Right ventricle myocardium inferior (tissue), 1 donor: ENCODE measurements around the gene PPIL4. TPM values are rescaled to one million over a fixed set of nuclear protein-coding genes. Genes with fewer than 3 reads are reported as not detected.

Experiments used
- ATAC-seq: fragments of 200-7000 bp; cut with Tn5 transposase; one replicate; pipeline ENCODE4 v1.9.1; 2020; ENCODE audit warnings: mild to moderate bottlenecking, moderate library complexity
- DNase-seq: peaks from one replicate; pipeline ENCODE4 v3.0.0; 2021; ENCODE audit errors: missing footprints
- intact Hi-C: fragments of 100-400 bp; cut with DNase I; formaldehyde crosslinking; loops from one replicate; pipeline ENCODE4 v1.11.0; 2022
- total RNA-seq: library from RNA; stranded (reverse); fragmentation: NEBNext Ultra II Directional; extraction: Animal tissue kit (Norgen Biotek cat#: 25700); gene quantifications from one replicate; pipeline ENCODE4 v1.2.1, GENCODE V29; 2021
- donor health status: DM: no; HTN: yes; CAD: no; lungs with severe emphysema.

PPIL4 gene
- total RNA-seq, 1 donor from 2014 or later = 15.3 TPM

DNA sequence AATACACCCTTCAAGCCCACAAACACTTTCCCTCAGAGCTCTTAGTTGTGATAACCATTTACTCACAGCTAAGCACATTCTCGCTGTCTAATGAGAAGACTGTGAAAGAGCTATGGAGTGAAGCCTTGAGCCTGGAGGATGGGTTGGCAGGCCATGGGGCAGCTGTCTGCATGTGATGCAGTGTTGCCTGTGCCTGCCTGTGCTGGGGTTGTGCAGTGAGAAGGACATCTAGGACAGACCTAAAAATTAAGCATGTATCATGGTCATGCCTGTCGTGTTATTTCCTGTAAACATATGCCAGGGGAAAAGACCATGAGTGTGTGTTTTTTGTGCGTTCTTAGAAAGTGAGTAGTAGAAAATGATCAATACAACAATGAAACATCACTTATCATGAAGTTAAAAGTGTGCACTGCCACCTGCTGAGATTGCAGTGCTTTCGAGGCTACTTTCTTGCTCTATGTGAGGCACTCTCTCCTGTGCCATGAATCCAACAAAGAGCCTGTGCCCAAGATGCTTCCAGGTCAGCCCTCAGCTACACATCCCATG, 53.0 kb downstream of the PPIL4 start:
- intact Hi-C loops = no loop called here
- no peak for ATAC-seq
- no peak for DNase-seq

DNA sequence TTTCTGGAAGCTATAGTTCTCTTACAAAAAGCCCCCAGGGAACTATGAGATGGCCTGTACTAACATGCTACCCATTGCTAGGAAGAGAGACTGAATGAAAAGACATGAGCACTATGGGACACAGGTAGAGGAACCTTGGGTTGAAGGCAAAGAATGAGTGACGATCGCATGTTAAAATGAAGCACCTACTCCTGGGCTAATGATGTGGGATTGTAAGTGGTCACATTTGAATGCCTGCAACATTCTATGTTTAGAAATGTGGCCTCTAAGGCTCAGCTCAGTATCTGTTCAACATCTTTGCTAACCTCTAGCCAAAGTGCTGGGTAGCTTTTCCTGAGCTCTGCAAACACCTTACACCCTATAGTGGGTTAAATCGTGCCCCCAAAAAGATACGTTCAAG, 55.9 kb downstream of the PPIL4 start:
- intact Hi-C loops = no loop called here
- DNase-seq (no peak), ATAC-seq (no peak)

DNA sequence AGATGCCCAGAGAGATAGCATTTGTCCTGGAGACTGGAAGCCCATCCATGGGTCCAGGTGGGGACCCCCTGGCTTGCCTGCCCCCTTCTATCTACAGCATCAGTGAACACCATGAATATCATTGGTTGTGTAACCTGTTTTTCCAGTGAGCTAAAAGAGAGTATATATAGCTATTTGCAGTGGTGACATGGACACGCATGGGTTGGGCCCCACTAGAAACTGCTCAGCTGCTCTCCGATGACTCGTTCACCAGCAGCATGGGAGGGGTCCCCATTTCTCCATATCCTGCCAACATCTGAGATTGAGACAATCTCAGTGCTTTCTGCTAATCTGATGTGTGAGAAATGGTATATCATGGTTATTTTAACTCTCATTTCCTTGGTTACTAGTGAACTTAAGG, 57.0 kb downstream of the PPIL4 start:
- DNase-seq (no peak), ATAC-seq (no peak)
- intact Hi-C loops = no loop called here

DNA sequence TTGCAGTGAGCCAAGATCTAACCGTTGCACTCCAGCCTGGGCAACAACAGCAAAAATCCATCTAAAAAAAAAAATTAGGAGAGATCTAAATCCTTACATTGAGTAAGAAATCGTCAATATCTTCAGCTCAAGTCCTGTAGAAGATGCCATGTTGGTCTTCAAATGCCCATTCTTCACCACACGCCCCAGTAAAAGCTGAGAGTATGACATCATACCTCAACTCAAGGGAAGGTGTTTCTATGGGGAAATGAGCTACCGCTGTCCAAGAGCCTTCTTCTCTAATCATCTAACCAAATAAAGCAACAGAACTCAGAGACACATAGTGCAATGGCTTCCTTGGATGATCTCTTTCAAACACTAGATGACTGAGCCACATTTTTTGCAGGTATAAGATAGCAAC, 58.5 kb downstream of the PPIL4 start:
- ATAC-seq (no peak), DNase-seq (no peak)
- intact Hi-C loops = no loop called here

DNA sequence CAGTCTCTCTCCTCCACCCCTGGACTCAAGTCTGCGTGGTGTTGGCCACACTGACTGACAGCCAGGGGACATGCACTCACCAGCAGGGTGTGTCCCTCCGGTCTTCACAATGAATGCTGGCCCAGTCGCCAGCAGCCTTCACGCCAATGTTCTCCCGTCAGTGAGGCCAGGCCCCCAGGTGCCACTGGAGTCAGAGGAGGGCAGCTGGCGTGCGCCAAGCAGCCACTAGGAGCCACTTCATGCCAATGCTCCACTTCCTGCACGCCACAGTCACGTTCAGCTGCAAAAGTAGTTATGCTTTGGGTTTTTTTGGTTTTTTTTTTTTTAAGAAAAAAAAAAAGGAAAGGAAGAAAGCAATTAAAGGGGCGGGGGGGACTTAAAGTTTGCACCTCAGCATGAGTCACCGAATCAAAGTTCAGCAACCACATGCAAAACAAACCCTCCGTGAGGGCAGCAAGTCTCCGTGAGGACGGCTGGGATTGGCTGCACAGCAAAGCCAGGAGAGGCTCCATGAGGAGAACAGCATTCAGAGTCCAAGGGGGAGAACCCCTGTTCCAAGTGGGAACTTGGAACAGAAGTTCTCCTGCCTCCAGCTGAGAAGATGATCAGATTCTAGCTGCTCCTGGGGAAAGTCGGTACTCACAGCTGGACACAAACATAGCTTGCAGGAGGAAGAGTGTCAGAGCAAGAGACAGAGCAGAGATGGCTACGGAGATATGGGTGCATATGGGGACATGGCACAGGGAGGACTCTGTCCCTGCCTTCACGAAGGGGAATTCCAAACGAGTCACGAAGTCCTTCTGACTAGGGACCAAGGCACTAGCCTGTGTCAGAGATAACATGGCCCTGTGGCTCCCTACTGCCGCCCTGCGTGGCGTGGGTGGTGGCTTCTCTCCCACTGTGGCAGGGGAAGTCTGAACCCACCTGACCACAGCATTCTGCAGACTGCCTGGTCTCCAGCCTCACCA, 60.8 kb downstream of the PPIL4 start, which contains the start of gene ZC3H12D:
Gene ZC3H12D, minus strand, starts transcription at position 282 of the 968 bp plus-strand sequence. CDS start 10,471 bp downstream, outside the sequence.
- ATAC-seq = peak; percentile 77
- intact Hi-C loops = no loop called here
- DNase-seq = peak; percentile 84

DNA sequence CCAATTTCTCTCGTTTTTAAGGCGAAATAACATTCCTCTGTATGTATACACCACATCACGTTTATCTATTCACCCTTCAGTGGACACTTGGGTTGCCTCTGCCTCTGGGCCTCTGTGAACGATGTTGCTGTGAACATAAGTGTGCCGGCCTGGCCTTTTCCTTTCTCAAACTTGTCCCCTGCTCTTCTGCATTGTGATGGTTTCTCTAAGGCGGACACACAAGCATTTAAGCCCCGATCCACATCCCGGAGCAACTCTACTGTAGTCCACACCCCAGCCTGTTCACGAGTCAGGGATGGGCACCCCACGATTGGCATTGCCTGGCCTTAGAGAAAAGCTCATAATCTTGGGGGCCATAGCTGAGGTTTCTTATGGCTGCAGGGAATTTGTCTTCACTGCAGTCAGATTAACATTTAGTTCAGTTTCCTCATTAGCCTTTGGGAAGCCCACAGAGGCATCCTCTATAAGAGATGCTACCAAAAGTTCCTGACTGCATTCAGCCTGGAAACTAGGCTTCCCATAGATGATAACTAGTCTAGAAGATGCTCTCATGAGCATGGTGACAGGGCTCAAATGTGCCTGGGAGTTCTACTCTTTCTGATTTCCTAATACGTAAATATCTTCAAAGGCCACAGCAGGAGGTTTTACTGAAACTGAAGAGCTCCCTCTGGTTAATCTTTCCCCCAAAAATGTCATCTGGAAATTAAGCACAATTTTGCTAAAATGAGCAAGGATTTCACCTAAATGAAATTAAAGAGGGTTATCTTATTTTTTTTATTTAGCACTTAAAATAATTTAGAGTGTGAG, 61.8 kb downstream of the PPIL4 start:
- DNase-seq = no peak
- no peak for ATAC-seq
- intact Hi-C loops = no loop called here

DNA sequence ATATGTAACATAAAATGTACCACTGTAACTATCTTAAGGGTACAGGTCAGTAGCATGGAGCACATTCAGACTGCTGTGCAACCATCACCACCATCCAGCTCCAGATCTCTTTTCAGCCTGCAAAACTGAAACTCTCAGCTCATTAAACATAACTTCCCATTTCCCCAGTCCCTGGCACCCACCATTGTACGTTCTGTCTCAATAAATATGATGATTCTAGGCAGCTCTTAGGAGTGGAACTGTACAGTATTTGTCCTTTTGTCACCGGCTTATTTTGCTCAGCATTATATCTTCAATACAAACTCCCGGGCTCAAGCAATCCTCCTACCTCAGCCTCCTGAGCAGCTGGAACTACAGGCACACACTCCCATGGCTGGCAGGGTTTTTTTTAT, 62.5 kb downstream of the PPIL4 start:
- ATAC-seq = no peak
- intact Hi-C loops = no loop called here
- DNase-seq = no peak

DNA sequence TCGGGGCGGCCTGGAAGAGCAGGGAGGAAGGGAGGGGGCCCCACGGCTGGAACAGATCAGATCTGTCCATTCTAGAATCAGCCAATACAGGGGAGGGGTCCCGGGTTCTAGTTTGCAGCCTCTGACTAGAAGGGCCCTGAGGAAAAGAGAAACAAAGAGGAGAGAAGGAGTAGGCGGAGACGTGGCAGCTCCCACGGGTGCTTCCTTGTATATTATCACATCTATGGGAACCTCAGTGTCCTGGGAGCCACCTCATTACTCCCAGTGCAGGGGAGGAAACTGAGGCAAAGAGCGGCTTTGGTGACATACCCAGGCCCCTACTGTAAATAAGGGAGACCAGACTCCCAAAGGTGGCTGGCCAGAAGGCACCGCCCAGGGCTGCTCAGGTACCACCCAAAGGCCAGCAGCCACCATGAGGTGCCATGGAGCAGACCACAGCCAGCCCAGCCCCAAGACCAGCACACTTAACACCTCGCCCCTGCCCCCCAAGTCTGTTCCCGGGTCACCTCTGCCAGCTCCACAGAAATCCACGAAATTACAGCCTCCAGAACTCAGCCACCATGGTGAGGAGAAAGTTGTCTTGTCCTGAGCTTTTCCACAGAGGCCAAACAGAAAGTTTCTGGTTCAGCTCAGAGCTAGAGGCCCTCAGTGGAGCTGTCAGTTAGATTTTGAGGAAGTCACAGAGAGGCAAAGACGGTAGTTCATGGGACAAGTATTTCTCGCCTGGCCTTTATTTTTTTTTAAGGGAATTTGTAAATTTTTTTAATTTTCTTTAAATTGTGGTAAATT, 63.1 kb downstream of the PPIL4 start:
- ATAC-seq = peak; percentile 20
- no peak for DNase-seq
- intact Hi-C loops = no loop called here

DNA sequence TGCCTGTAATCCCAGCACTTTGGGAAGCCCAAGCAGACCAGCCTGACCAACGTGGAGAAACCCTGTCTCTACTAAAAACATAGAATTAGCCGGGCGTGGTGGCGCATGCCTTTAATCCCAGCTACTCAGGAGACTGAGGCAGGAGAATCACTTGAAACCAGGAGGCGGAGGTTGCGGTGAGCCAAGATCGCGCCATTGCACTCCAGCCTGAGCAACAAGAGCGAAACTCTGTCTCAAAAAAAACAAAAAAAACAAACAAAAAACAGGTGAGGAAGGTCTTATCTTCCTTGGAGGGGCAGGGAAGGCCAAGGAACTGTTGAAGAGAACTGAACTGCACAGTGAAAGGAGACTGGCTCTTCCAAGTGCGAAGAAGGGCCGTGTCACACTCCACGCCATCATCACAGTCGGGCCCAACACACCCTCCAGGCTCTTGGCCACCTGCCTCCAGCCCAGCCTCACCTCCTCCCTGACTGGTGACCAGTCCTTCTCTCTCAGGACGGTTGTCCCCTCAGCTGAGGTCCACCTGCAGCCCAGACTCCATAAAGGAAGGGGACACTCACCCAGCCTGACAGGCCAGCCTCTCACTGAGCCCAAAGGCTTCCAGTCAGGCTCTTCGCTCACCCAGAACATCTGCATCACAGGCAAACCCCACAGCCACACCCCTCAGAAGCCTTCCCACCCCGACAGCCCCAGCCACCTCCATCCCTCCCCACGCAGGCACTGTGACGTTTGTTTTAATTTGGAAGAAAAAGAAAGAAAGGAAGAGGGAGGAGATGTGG, 65.2 kb downstream of the PPIL4 start:
- ATAC-seq = no peak
- no peak for DNase-seq
- intact Hi-C loops = no loop called here

DNA sequence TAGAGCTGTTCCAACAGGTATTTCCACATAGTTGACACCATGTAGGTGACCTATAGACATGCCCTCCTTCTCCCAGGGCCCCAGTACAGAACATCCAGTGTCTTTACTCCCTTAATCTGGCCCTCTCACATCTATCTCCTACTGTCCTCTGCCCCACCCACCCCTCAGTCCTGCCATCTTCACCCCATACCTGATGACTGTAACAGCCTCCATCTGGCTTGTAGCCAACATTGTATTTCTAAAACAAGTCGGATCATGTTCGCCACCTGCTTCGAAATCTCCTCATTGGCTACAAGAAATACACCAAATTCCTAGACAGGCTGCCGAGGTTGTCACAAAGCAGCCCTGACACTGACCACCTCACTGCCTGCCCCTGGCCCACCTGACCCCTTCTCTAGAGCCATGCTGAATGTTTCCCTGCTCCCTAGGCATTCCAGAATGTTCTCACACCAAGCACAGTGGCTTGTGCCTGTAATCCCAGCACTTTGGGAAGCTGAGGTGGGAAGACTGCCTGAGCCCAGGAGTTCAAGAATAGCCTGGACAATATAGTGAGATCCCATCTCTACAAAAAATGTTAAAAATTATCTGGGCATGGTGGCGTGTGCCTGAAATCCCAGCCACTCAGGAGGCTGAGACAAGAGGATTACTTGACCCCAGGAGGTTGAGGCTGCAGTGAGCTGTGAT, 67.1 kb downstream of the PPIL4 start:
- no peak for DNase-seq
- ATAC-seq = no peak
- intact Hi-C loops = no loop called here

DNA sequence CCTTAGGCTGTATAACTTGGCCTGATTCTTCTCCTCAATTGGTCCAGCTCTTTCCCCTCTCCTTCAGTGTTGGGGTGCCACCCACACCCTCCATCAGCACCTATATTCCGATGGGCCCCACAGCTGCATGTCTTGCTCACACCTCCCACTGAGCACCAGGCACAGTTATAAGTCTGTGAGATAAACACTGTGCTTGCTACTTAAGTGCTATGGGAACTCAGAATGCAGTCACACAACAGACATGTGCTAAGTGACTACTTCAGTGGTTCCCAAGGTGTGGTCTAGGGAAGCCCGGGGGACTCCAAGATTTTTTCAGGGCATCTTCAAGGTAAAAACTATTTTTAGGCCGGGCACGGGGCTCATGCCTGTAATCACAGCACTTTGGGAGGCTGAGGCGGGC, 68.3 kb downstream of the PPIL4 start:
- DNase-seq = no peak
- ATAC-seq = no peak
- intact Hi-C loops = no loop called here

DNA sequence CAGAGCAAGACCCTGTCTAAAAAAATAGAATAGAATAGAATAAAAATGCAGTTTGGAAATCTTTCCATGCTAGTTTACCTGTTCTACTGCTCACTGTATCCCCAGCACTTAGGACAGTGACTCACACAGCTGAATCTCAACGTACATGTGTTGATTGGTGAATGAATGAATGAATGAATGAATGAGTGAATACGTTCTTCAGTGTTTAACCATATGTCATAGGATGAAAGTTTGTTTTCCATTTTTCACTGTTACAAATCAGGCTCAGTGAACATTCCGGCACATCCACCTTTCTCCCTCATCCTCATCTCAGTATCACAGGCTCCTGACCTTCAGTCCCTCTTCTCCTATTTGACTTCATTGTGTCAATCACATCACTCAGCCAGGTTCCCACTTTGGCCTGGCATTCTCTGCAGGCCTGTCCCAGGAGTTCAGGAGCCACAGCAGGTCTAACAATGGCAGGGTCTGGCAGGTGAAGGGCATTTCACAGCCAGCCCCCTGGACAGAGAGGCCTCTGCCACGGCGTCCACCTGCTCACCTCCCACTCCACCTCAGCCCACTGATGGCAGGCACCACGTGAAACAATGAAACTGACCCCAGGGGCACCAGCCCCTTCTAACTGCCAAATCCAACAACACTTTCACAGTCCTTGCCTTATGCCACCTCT, 68.9 kb downstream of the PPIL4 start:
- DNase-seq (no peak), ATAC-seq (no peak)
- intact Hi-C loops = no loop called here

DNA sequence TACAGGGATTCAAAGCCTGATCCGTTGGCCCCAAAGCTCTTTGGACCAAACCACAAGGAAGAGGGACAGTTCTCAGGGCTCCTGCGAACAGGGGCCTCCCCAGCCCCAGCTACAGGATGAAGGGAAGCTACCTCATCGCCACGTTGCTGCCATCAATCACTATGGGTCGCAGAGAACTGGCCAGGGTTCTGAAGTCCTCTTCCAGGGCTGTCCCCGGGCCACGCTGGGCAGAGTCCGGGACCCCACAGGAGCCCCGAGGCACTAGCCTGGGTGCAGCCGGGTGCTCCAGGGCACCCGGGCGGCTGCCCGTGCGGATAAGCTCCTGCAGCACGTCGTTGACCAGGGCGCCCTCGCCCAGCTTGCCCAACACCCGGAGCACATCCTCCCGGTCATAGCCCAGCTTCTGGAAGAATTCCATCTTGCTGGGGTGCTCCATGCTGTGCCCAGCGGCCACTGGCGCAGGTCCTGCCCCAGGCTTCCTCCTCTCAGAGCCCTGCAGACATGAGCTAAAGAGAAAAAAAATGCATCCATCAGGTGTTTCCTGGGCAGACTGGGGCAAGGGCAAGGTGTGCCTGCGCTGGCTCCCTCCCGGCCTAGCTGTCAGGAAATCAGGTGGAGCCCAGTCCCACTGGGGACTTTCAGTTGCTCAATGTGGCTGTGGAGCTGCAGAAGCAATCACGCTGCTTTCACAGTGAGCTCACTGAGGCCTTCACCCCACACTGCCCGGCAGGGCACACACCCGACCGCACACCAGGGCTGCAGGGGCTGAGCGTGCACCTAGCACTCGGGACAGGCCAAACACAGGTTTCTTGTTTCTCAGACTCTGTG, 71.5 kb downstream of the PPIL4 start:
- intact Hi-C loops = no loop called here
- peak; percentile 7 for ATAC-seq
- no peak for DNase-seq

DNA sequence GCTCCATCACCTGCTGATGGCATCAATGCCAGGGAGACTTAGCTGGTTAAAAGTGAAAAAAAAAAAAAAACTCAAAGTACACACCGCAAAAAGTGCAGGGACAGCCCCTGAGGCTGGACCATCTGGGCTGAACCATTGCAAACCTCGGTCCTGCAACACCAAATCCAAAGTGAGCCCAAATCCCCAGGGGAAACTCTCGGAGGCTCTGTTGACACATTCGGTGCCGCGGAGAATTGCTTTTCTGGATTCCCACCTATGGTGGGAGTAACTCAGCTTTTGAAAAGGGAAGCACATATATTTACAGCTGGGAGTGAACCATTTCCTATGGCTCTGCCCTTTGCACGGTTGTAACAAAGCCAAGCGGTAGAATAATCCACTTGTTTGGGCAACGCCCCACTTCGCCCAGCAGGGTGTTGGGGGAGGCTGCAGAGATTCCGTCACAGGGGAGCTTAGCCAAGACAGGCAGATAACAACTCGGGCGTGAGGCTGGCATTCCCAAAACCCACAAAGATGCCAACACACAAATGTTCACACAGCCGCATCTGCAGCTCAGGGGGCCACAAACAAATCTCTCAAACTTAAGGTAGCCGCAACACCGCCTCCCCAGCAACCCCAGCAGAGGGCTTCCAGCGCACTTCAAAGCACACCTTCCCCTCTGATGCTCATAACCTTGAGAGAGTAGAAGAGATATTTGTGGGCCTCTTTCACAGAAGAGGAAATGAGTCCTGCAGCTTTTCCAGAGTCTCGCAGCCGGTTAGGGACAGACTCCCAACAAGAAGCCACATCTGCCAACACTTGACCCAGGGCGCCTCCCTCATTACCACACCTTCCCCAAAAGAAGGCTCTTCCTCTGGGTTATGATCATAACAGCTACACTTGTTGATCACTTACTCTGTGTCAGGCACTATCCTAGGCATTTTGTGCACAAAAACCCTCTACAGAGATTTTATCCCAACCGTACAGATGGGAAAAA, 72.5 kb downstream of the PPIL4 start:
- DNase-seq (no peak), ATAC-seq (peak; percentile 49)
- intact Hi-C loops = no loop called here

DNA sequence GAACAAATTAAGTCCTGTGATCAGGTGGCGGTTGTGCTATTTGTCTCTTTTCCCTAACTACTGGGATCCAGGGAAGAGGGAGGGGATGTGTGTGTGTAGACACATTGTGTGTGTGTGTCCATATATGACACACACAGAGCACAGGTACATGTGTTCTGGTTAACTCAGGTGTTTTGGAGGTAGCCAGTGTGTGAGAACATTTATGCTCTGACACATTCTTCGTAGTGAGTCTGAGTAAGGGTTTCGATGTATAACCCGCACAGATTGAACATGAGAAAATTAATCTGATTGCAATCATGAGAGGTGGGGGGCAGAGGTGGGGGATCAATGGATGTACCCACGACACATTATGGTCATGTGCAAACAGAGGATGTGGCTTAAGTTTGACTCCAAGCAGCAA, 73.6 kb downstream of the PPIL4 start:
- no peak for DNase-seq
- no peak for ATAC-seq
- intact Hi-C loops = no loop called here
